DOHH2 (cell line): ENCODE measurements around the gene H1-8.

ENCODE experiments used
- H3F3A ChIP-seq: fragments of 200-600 bp; sonication (generic), shearing (Covaris generic); 2 replicates; pipeline ENCODE4 v1.6.0; 2016; ENCODE audit warnings: antibody characterized with exemption, mild to moderate bottlenecking; ENCODE audit not compliant: control insufficient read depth, insufficient read depth
- H3K27ac ChIP-seq: fragments of 200-600 bp; sonication (generic); 2 replicates; pipeline ENCODE4 v1.5.1; 2014; ENCODE audit warnings: low read depth, mild to moderate bottlenecking, low read length, moderate library complexity
- H3K27me3 ChIP-seq: fragments of 200-600 bp; sonication (generic); 2 replicates; pipeline ENCODE4 v1.6.1; 2014; ENCODE audit warnings: mild to moderate bottlenecking, low read length, mixed read lengths; ENCODE audit not compliant: control insufficient read depth
- H3K36me3 ChIP-seq: fragments of 200-600 bp; sonication (generic); 2 replicates; pipeline ENCODE4 v1.6.1; 2014; ENCODE audit warnings: mild to moderate bottlenecking, low read length, moderate library complexity, mixed read lengths; ENCODE audit not compliant: control insufficient read depth
- H3K4me1 ChIP-seq: fragments of 200-600 bp; sonication (generic); 2 replicates; pipeline ENCODE4 v1.6.1; 2014; ENCODE audit warnings: mild to moderate bottlenecking, low read length, mixed read lengths; ENCODE audit not compliant: control insufficient read depth
- H3K4me2 ChIP-seq: fragments of 200-600 bp; sonication (generic); 2 replicates; pipeline ENCODE4 v1.6.0; 2014; ENCODE audit warnings: mild to moderate bottlenecking, low read length, moderate library complexity
- H3K4me3 ChIP-seq: fragments of 200-600 bp; sonication (generic); 2 replicates; pipeline ENCODE4 v1.5.1; 2014; ENCODE audit warnings: mild to moderate bottlenecking, low read length, mixed read lengths
- H3K79me2 ChIP-seq: fragments of 200-600 bp; sonication (generic); 2 replicates; pipeline ENCODE4 v1.6.1; 2014; ENCODE audit warnings: mild to moderate bottlenecking, low read length, mixed read lengths; ENCODE audit not compliant: control insufficient read depth
- H3K9me2 ChIP-seq: fragments of 200-600 bp; sonication (generic); replicated peaks from 2 replicates; pipeline ENCODE4 v1.6.1; 2014; ENCODE audit warnings: mild to moderate bottlenecking, low read length, mixed read lengths; ENCODE audit not compliant: control insufficient read depth
- H3K9me3 ChIP-seq: fragments of 200-600 bp; sonication (generic); 2 replicates; pipeline ENCODE4 v1.6.1; 2014; ENCODE audit warnings: antibody characterized with exemption, low read length, mixed read lengths; ENCODE audit not compliant: control insufficient read depth, insufficient read depth
- H4K20me1 ChIP-seq: fragments of 200-600 bp; sonication (generic); 2 replicates; pipeline ENCODE4 v1.6.0; 2014; ENCODE audit warnings: low read depth, mild to moderate bottlenecking, antibody characterized with exemption, low read length, moderate library complexity; ENCODE audit not compliant: control insufficient read depth, insufficient read depth
- EZH2phosphoT487 ChIP-seq: fragments of 200-600 bp; sonication (generic); IDR thresholded peaks from 2 replicates; pipeline ENCODE4 v1.6.1; 2017; ENCODE audit warnings: borderline replicate concordance, mild to moderate bottlenecking, antibody characterized with exemption, low read length, moderate library complexity, mixed read lengths
- TF ChIP-seq, protein P1 (sequence below): fragments of 200-600 bp; sonication (generic); IDR thresholded peaks from one replicate; pipeline ENCODE4 v1.5.1; 2014; ENCODE audit warnings: antibody characterized with exemption, mild to moderate bottlenecking, low read depth, low read length; ENCODE audit not compliant: poor library complexity, severe bottlenecking

H1-8 gene

DNA sequence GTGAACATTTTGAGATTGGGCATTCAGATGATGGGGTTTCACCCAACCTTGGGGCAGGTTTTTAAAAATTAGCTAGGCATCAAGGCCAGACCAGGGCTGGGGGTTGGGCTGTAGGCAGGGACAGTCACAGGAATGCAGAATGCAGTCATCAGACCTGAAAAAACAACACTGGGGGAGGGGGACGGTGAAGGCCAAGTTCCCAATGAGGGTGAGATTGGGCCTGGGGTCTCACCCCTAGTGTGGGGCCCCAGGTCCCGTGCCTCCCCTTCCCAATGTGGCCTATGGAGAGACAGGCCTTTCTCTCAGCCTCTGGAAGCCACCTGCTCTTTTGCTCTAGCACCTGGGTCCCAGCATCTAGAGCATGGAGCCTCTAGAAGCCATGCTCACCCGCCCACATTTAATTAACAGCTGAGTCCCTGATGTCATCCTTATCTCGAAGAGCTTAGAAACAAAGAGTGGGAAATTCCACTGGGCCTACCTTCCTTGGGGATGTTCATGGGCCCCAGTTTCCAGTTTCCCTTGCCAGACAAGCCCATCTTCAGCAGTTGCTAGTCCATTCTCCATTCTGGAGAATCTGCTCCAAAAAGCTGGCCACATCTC, 8.4 kb upstream of the H1-8 start:
- Histone ChIP-seq H3K36me3 (no peaks in the 10 kb centered on the region), H3K9me2 (no peaks in the 10 kb centered on the region), H3F3A (no peaks in the 10 kb centered on the region), H3K4me1 (no peaks in the 10 kb centered on the region), H3K4me3 (no peak overlapping the region), H3K9me3 (no peaks in the 10 kb centered on the region), H3K79me2 (no peaks in the 10 kb centered on the region), H3K4me2 (no peak overlapping the region), H3K27me3 (peaks cover 9% of the 10 kb centered on the region; the same call in 1 of the 2 replicates), H4K20me1 (no peaks in the 10 kb centered on the region), H3K27ac (no peak overlapping the region)
- TF ChIP-seq, protein P1, sequence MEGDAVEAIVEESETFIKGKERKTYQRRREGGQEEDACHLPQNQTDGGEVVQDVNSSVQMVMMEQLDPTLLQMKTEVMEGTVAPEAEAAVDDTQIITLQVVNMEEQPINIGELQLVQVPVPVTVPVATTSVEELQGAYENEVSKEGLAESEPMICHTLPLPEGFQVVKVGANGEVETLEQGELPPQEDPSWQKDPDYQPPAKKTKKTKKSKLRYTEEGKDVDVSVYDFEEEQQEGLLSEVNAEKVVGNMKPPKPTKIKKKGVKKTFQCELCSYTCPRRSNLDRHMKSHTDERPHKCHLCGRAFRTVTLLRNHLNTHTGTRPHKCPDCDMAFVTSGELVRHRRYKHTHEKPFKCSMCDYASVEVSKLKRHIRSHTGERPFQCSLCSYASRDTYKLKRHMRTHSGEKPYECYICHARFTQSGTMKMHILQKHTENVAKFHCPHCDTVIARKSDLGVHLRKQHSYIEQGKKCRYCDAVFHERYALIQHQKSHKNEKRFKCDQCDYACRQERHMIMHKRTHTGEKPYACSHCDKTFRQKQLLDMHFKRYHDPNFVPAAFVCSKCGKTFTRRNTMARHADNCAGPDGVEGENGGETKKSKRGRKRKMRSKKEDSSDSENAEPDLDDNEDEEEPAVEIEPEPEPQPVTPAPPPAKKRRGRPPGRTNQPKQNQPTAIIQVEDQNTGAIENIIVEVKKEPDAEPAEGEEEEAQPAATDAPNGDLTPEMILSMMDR = no peak
- no peak for TF ChIP-seq EZH2phosphoT487

DNA sequence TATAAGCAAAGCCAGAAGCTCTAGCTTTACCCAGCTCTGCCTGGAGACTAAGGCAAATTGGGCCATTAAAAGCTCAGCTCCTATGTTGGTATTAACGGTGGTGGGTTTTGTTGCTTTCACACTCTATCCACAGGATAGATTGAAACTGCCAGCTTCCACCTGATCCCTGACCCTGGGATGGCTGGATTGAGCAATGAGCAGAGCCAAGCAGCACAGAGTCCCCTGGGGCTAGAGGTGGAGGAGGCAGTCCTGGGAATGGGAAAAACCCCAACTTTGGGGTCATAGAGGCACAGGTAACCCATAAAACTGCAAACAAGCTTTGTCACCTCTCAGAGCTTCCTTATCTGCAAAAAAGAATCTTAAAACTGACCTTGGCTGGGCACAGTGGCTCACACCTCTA, 7.9 kb upstream of the H1-8 start:
- Histone ChIP-seq H3F3A (no peaks in the 10 kb centered on the region), H3K9me2 (no peaks in the 10 kb centered on the region), H3K27ac (no peak overlapping the region), H3K4me1 (no peaks in the 10 kb centered on the region), H3K79me2 (no peaks in the 10 kb centered on the region), H3K9me3 (no peaks in the 10 kb centered on the region), H4K20me1 (no peaks in the 10 kb centered on the region), H3K36me3 (no peaks in the 10 kb centered on the region), H3K4me3 (no peak overlapping the region), H3K27me3 (peaks cover 9% of the 10 kb centered on the region; the same call in 1 of the 2 replicates), H3K4me2 (no peak overlapping the region)
- TF ChIP-seq EZH2phosphoT487 = no peak
- TF ChIP-seq, protein P1 = no peak

DNA sequence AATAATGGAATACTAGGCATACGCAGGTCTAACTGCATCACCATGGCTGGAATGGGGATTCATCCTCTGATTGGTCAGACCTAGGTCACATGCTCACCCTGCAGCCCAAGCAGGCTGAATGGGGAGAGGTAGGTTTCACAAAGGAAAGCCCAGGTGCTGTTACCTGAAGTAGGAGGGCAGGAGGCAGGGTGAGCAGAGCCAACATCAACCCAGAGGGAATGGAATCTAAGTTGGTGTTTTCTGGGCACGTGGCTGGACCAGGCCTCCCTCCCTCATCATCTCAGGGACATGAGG, 6.7 kb upstream of the H1-8 start:
- Histone ChIP-seq H3F3A (no peaks in the 10 kb centered on the region), H3K4me3 (no peak overlapping the region), H3K9me2 (no peaks in the 10 kb centered on the region), H3K27ac (no peak overlapping the region), H3K4me2 (no peak overlapping the region), H4K20me1 (no peaks in the 10 kb centered on the region), H3K36me3 (no peaks in the 10 kb centered on the region), H3K9me3 (no peaks in the 10 kb centered on the region), H3K79me2 (no peaks in the 10 kb centered on the region), H3K4me1 (no peaks in the 10 kb centered on the region), H3K27me3 (peaks cover 9% of the 10 kb centered on the region; the same call in 1 of the 2 replicates)
- TF ChIP-seq, protein P1 = no peak
- TF ChIP-seq EZH2phosphoT487 = no peak

DNA sequence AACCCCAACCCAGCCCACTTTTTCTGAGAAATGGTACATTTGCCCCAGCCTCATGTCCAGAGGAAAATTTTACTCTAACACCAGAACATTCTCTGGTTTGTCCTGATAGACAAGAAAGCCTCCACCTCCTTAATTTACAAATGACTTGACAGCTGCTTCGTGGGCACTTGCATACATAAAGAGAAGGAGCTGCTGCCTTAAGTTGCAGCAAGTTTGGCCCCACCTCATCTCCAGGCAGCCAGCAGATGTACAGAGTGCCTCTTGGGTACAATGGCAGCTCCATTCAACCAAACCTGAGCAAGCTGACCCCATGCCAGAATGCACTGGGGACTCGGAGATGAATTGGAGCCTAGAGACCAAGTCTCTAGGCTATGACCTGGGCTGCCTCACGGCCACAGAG, 6.2 kb upstream of the H1-8 start:
- Histone ChIP-seq H3K4me1 (no peaks in the 10 kb centered on the region), H3K27ac (no peak overlapping the region), H3K36me3 (no peaks in the 10 kb centered on the region), H3K4me2 (no peak overlapping the region), H3F3A (no peaks in the 10 kb centered on the region), H3K27me3 (peaks cover 9% of the 10 kb centered on the region; the same call in 1 of the 2 replicates), H3K9me3 (no peaks in the 10 kb centered on the region), H3K79me2 (no peaks in the 10 kb centered on the region), H3K9me2 (no peaks in the 10 kb centered on the region), H3K4me3 (no peak overlapping the region), H4K20me1 (no peaks in the 10 kb centered on the region)
- no peak for TF ChIP-seq EZH2phosphoT487
- TF ChIP-seq, protein P1 = no peak
